GM08714 (cell line): ENCODE data around the gene HSPB6.
"Not testable (repeated sequence)": the region's sequence is repeated elsewhere in the genome, so short reads cannot be mapped to it uniquely, and the experiment has no call there.

ENCODE experiments used
- H3K4me3 ChIP-seq: fragments of 200-500 bp; sonication (Bioruptor generic); 2 replicates; pipeline ENCODE4 v1.5.1; 2014; ENCODE audit warnings: mild to moderate bottlenecking, low read length, inconsistent platforms
- ZNF274 ChIP-seq: IDR thresholded peaks from 2 replicates; pipeline ENCODE4 v1.6.1; 2012; ENCODE audit warnings: mild to moderate bottlenecking, low read depth, low read length

The HSPB6 gene

GRCh38 chr19:35779033-35779432, 22.2 kb upstream of the HSPB6 start:
- H3K4me3 ChIP-seq: no peak overlapping the region

GRCh38 chr19:35777961-35778360, 21.1 kb upstream of the HSPB6 start:
- H3K4me3 ChIP-seq: no peak overlapping the region
- TF ChIP-seq ZNF274: no peak

More at GRCh38 chr19:35779033-35779432, 22.2 kb upstream of the HSPB6 start:
- no peak for TF ChIP-seq ZNF274

GRCh38 chr19:35777086-35777841, 20.4 kb upstream of the HSPB6 start:
- H3K4me3 ChIP-seq: no peak overlapping the region
- no peak for TF ChIP-seq ZNF274

DNA sequence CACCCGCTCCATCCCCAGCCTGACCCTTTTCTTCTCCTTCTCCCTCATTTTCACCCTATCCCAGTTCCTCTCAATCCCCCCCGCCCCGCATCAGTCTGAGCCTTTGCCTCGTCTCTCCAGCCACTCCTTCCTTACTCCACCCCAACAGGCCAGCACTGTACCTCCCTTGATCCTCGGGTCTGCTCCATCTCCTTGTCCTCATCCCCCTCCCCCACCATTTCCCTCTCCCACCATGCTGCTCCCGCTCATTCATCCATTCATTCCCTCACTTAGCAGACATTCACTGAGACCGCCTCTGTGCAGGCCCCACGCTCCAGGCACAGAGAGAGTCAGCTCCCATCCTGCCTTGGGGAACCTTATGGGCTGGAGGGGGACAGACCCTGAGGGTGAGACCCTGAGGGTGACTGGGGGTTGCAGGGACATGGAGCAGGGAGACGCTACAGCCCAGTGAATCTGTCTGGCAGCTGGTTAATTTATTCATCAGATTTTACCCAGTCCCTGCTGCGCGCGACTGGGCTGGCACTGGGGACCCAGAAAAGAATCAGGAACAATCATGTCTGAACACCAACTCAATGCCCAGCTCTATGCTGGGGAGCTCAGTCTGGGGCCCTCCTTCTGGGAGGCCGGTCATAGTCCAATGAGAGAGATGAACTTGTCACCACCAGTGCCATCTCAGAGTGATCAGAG, 19.4 kb upstream of the HSPB6 start:
- peak overlapping the region; percentile 83 for H3K4me3 ChIP-seq
- TF ChIP-seq ZNF274: no peak

- H3K4me3 ChIP-seq: peak within 1 kb of the TSS; percentile 83
- no peak for TF ChIP-seq ZNF274
These were observed 18.7 kb upstream of the HSPB6 start, which contains the start of gene ARHGAP33 for GRCh38 chr19:35775298-35776101. Gene ARHGAP33, plus strand, starts transcription at chr19:35775564. Its CDS starts 95 bp downstream, at chr19:35775659.

DNA sequence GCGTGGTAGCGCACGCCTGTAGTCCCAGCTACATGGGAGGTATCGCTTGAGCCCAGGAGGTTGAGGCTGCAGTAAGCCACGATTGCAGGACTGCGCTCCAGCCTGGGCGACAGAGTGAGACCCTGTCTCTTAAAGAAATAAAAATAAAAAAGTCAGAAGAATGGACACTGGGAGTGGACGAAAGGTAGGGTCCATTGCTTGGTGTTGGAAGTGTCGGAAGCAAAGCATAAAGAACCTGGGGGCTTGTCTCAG, 18.1 kb upstream of the HSPB6 start:
- no peak for TF ChIP-seq ZNF274
- H3K4me3 ChIP-seq: peak overlapping the region; percentile 55; the same call in 1 of the 2 replicates

GRCh38 chr19:35774274-35775045, 17.6 kb upstream of the HSPB6 start:
- TF ChIP-seq ZNF274: no peak
- peak overlapping the region; percentile 55; the same call in 1 of the 2 replicates for H3K4me3 ChIP-seq

DNA sequence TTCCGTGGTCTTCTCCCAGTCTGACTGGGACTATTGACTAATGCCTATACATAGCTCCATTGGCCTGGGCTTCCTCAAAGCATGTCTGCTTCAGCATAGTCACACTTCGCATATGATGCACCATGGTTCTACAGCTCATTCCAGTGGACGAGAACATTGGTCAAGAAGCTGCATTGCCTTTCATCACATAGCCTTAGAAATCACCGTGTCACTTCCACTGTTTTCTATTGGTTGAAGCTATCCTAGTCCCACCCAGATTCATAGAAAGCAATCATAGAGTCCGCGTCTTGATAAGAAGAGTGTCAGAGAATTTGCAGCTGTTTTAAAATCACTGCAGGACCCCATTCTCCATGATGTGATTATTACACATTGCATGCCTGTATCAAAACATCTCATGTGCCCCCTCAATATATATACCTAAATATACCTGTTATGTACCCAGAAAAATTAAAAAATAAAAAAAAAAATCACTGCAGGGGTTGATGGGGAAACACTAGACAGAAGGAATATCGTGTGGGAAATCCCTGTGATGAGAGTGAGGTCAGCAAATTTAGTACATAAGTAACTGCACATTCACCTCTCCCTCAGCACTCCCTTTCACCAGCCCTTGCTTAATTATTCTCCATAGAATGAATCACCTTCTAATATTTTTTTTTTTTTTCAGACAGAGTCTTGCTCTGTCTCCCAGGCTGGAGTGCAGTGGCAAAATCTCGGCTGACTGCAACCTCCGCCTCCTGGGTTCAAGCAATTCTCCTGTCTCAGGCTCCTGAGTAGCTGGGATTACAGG, 16.4 kb upstream of the HSPB6 start:
- no peak for TF ChIP-seq ZNF274
- no peak overlapping the region for H3K4me3 ChIP-seq

DNA sequence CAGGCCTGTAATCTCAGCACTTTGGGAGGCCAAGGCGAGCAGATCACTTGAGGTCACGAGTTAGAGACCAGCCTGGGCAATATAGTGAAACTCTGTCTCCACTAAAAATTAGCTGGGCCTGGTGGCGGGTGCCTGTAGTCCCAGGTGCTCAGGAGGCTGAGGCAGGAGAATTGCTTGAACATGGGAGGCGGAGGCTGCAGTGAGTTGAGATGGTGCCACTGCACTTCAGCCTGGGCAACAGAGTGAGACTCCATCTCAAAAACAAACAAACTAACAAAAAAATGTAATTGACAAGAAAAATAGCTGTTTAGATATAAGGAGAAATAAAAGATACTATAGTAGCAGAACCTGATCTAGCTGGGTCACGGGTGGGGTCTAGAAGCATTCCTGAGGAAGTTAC, 15.5 kb upstream of the HSPB6 start:
- H3K4me3 ChIP-seq: not testable (repeated sequence)

- no peak overlapping the region for H3K4me3 ChIP-seq
- TF ChIP-seq ZNF274: no peak
These were observed 11.2 kb upstream of the HSPB6 start for GRCh38 chr19:35768082-35768421.

DNA sequence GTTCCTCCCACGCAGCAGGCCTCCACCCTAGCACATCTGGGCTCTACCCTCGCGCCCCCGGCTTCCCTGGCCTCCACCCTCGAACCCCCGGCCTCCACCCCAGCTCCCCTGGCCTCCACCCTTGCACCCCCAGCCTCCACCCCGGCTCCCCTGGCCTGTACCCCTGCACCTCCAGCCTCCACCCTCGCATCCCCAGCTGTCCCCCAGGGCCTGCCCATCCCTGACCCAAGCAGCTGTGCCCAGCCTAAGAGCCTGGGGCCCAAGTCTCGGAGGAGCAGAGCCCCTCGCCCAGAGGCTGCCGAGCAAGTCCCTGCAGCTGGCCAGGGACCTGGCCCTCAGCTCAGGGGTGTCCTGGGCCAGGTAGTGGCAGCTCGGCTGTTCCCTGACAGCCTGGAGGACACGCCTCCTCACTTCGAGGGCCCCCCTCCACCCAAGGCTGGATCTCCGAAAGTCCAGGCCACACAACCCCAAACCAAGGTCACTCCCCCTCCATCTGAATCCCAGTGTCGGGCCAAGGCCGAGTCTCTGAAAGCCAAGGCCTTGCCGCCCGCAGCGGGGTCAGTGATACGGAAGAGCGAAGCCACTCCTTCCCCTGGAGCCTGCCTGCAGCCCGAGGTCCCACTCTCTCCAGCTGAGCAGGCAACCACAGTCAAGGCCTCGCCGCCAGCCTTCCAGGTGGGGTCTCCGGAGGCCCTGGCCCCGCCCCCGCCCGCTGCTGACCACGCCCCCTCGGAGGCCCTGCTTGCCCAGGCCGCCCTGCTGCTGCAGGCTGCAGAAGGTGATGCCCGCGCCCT, 10.7 kb upstream of the HSPB6 start:
- H3K4me3 ChIP-seq: no peak overlapping the region
- TF ChIP-seq ZNF274: no peak

DNA sequence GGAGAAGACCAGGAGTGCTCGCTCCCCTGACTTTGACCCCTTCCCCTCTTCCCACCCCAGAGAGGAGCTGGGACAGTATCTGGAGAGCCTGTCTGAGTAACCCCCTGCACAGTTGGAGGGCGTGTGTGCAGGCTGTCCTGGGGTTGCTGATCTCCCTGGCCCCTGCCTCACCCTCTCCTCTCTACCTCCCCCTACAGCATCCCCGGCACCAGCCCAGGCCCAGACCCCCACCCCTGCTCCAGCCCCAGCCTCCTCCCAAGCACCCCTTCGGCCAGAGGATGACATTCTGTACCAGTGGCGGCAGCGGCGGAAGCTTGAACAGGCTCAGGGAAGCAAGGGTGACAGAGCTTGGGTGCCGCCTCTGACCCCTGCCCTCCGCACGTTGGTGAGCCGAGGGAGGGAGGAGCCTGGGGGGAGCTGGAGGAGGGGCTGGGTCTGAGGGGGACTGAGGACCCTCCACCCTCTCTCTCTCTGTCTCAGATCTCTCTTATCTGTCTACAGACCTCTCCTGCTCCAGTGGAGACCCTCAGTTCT, 9.8 kb upstream of the HSPB6 start:
- no peak for TF ChIP-seq ZNF274
- no peak overlapping the region for H3K4me3 ChIP-seq
